Ectodermal cell (in vitro differentiated cells): ENCODE results near the gene VPS37B.
A peak's percentile ranks its signal among the peaks of the same experiment; 100 is the strongest.
"Not testable (repeated sequence)": the region's sequence is repeated elsewhere in the genome, so short reads cannot be mapped to it uniquely, and the experiment has no call there.

Experiments used
- H3K27ac ChIP-seq: 2 replicates; pipeline ENCODE4 v1.7.0; 2013; ENCODE audit warnings: mild to moderate bottlenecking, low read depth, low read length; ENCODE audit not compliant: insufficient read depth, poor library complexity, severe bottlenecking
- H3K27me3 ChIP-seq: 2 replicates; pipeline ENCODE4 v1.7.0; 2013; ENCODE audit warnings: mild to moderate bottlenecking, low read length; ENCODE audit not compliant: insufficient read depth, control insufficient read depth, poor library complexity, severe bottlenecking
- H3K36me3 ChIP-seq: one replicate; pipeline ENCODE4 v1.7.0; 2013; ENCODE audit warnings: low read length; ENCODE audit not compliant: control insufficient read depth, insufficient read depth
- H3K4me1 ChIP-seq: one replicate; pipeline ENCODE4 v1.7.0; 2013; ENCODE audit warnings: low read length; ENCODE audit not compliant: control insufficient read depth, insufficient read depth
- H3K4me3 ChIP-seq: 2 replicates; pipeline ENCODE4 v1.7.0; 2013; ENCODE audit warnings: low read depth, low read length, control low read depth; ENCODE audit not compliant: insufficient read depth
- H3K9me3 ChIP-seq: 2 replicates; pipeline ENCODE4 v1.7.0; 2013; ENCODE audit warnings: mild to moderate bottlenecking, low read length, moderate library complexity; ENCODE audit not compliant: control insufficient read depth
- WGBS, 2 experiments: methylation state at CpG; one replicate each; pipeline ENCODE4 v1.1.7; 2013; ENCODE audit warnings: missing lambda C conversion rate in 2 of 2; 5-methylcytosine and 5-hydroxymethylcytosine counted together

VPS37B gene

DNA sequence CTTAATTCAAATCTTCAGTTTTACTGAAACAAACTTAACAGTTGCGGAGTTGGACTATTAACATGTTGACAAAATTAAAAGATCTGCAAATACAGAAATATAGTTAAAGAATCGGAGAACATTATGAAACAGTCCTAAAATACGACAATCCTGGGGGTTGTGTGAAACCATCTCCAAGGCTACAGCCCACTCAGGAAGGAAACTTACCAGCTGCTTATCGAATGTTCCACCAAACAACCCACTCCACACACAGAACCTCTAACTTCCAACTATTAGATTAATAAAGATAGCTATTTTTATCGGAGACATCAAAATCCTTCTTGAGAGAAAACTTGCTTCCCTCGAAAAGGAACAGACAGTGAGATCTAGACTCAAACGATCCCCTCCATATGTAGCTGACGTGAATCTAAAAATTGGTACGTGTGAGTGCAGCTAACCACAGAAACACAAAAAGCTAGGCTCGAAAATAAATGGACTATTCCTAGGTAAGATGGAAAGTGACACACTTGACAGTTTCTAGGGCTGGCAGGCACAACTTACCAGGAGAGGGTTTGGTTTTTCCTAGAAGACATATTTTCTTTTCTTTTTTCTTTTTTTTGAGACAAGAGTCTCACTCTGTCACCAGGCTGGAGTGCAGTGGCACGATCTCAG lies 12.9 kb downstream of the VPS37B start:
- Histone ChIP-seq H3K4me1 (peaks cover 22% of the 10 kb centered on the region), H3K9me3 (no peaks in the 10 kb centered on the region), H3K27ac (no peak overlapping the region), H3K4me3 (no peak overlapping the region), H3K36me3 (no peaks in the 10 kb centered on the region), H3K27me3 (peaks cover 54% of the 10 kb centered on the region)
- WGBS, 2 experiments, result 95% methylated on average over 11 of the region's 11 CpGs

DNA sequence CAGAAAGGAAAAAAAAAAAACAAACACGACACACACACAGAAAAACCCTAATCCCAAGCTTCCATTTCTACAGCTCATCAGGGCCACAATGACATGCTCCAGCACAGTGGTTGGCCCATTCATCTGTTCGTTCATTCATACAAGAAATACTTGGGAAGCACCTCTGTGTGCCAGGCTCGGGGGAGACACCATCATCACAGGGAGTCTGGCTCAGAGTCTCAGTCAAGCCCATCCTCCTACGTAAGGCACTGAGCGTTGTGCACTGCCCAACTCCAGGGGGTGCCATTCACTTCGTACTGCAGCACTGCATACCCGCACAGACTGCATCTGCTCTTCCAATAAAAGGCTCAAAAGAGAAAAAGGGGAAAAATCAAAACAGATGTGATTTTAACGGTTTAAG lies 15.3 kb downstream of the VPS37B start:
- Histone ChIP-seq H3K9me3 (no peaks in the 10 kb centered on the region), H3K4me1 (peaks cover 14% of the 10 kb centered on the region), H3K4me3 (no peak overlapping the region), H3K27me3 (peaks cover 77% of the 10 kb centered on the region), H3K27ac (no peak overlapping the region), H3K36me3 (no peaks in the 10 kb centered on the region)
- 26 to 30% methylated on average over 8 of the region's 8 CpGs for WGBS, 2 experiments

DNA sequence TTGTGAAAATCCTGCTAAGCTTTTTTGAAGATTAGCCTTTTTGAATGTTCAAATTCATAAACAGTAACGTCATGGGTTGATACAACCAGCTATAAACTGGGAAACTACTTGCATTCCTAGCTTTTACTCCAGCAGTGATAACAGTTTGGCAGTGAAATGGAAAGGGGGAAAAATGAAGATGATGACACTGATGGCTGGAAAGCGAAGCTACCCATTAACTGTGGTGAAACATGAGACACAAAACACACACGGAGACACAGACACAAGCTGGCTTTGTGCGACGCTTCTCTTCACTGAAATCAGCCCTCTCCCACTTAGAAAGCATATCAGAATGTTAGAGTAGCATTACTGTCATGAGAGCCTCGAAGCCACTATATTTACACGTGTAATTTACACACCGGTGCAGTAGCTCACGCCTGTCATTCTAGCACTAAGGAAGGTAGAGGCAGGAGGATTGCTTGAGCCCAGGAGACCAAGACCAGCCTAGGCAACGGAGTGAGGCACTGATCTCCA lies 15.7 kb downstream of the VPS37B start:
- Histone ChIP-seq H3K27ac (no peak overlapping the region), H3K9me3 (no peaks in the 10 kb centered on the region), H3K27me3 (peaks cover 82% of the 10 kb centered on the region), H3K36me3 (no peaks in the 10 kb centered on the region), H3K4me1 (peaks cover 14% of the 10 kb centered on the region), H3K4me3 (no peak overlapping the region)
- WGBS, 2 experiments, result 75 to 82% methylated on average over 10 of the region's 10 CpGs

DNA sequence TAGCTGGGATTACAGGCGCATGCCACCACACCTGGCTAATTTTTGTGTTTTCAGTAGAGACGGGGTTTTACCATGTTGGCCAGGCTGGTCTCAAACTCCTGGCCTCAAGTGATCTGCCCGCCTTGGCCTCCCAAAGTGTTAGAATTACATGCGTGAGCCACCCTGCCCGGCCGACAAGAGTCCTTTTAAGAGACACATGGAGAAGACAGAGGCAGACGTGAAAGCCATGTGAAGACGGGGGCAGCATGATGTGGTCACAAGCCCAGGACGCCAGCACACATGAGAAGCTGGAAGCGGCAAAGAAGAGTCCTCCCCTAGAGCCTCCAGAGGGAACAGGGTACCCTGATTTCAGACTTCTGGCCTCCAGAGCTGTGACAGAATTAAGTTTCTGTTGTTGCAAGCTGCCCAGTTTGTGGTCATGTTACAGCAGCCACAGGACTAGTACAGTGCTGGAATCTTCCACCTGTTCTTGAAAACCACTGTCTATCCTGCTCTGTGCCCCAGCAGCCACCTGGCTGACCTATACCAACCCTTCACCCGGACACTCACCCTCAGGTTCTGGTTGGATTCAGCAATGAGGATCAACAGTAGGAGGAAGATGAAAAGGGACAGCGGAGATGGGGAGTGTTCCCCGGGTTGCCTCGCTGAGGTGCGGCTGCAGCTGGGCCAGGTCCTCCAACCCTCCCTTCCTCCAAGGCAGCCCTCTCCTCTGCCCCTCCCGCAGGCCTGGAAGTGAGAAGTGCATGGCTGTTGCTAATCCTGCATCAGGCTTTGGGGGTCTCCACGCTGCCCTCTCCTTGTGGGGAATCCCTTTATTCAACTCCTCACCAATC lies 16.9 kb downstream of the VPS37B start:
- WGBS, 2 experiments, result 84% methylated on average over 17 of the region's 17 CpGs

DNA sequence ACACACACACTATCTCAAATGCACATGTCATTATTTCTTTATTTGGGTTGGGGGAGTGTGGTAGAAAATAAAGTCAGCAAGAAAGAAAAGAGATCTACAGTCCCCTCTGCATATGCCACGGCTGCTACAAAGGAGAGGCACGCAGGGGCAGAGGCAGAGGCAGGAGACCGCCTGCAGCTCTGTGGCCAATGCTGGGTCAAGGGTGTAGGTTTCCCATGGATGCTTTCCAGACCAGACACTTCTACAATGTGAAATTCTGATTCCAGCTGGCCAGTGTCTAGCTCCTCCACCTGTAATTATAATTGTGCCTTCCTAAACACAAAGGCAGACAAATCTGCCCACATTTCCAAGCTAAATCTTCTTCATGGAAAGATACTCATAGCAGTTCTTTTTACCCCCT lies 19.2 kb downstream of the VPS37B start:
- Histone ChIP-seq H3K9me3 (no peaks in the 10 kb centered on the region), H3K27ac (no peak overlapping the region), H3K27me3 (peaks cover 97% of the 10 kb centered on the region), H3K4me3 (no peak overlapping the region), H3K36me3 (no peaks in the 10 kb centered on the region), H3K4me1 (peaks cover 40% of the 10 kb centered on the region)
- WGBS, 2 experiments, result 89 to 91% methylated on average over 3 of the region's 3 CpGs

More for the DNA sequence above, 16.9 kb downstream of the VPS37B start:
- Histone ChIP-seq H3K4me3 (no peak overlapping the region), H3K36me3 (no peaks in the 10 kb centered on the region), H3K4me1 (peaks cover 18% of the 10 kb centered on the region), H3K9me3 (no peaks in the 10 kb centered on the region), H3K27ac (no peak overlapping the region), H3K27me3 (peaks cover 94% of the 10 kb centered on the region)

DNA sequence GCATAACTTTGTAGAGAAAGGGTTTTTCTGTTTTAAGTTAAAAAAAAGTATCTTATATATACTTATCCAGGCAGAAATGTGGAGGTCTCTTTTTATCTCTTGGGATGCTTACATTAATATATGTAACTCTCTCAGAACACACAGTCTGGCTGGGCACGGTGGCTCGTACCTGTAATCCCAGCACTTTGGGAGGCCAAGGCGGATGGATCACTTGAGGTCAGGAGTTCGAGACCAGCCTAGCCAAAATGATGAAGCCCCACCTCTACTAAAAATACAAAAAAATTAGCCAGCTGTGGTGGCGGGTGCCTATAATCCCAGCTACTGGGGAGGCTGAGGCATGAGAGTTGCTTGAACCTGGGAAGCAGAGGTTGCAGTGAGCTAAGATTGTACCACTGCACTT lies 19.6 kb downstream of the VPS37B start:
- peaks cover 44% of the 10 kb centered on the region for H3K4me1 ChIP-seq
- not testable (repeated sequence) for H3K27ac ChIP-seq, H3K4me3 ChIP-seq, H3K9me3 ChIP-seq, H3K36me3 ChIP-seq
- H3K27me3 ChIP-seq, result peaks cover 98% of the 10 kb centered on the region
- 86 to 91% methylated on average over 5 of the region's 5 CpGs for WGBS, 2 experiments

DNA sequence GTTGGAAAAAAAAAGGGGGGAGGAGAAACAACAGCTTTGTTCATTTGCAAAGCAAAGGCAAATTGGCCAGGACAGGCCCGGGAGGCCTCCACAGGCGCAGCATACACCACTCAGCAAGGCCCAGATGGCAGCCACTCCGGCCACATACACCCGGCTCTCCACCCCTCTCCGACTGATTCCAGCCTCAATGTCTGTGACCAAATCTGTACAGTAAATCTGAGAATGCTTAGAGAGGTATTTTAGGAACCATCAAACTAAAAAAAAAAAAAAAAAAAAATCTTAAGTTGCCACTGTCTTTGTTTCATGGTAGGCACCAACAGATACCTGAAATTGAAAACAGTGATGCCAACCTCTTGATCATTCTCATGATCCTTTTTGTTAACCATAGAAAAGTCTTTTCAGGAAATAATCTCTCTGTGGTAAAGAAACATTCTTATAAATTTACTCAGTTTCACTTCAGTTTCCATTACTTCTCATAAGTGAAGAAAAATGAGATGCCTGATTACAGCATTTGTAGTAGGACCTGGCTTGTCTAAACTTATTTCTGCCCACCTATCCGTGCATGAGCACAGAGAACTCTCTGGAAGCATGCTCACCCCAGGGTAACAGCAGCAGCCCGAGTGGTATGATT lies 20.2 kb downstream of the VPS37B start:
- Histone ChIP-seq H3K27ac (no peak overlapping the region), H3K9me3 (no peaks in the 10 kb centered on the region), H3K36me3 (no peaks in the 10 kb centered on the region), H3K4me1 (peaks cover 44% of the 10 kb centered on the region), H3K4me3 (no peak overlapping the region), H3K27me3 (peaks cover 98% of the 10 kb centered on the region)
- WGBS, 2 experiments, result 28 to 35% methylated on average over 7 of the region's 7 CpGs

DNA sequence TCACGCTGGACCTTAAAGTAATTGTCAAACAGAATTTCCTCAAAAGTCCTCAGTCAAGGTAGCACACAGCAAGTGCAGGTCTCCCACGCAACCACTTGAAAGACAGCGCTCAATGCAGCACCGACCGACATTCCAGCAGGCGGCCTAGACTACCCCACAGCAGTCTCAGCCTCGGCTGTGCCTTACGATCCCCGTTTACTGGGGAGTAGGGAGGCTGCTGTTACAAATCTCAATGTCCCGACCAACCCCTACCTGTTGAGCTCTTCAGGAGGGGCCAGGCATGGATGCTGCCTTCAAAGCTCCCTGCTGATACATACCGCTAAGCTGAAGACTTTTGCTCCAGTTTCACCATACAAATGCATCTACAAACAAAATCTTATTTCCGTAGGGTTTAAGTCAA lies 21.8 kb downstream of the VPS37B start:
- H3K27ac ChIP-seq, result no peak overlapping the region

DNA sequence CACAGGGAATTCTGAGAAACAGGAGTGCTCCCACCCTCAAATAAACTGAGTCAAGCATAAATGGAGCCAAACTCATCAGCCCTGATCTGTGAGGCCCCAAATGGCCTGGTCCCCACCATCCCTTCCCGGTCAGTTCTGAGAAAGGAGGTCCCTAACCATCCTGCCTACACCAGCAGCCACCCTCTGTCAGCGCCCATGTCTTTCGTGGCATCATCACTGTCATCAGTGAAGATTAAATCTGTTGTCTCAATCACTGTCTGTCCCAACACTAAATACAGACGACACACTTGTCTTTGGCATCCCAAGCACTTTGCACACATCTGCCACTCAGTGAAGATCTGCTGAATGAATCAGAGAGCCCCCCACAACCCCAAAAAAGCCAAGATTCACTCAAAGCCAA lies 22.4 kb downstream of the VPS37B start:
- no peak overlapping the region for H3K27ac ChIP-seq
- 28% methylated on average over 4 of the region's 4 CpGs for whole genome bisulfite sequencing, 2 experiments
- peaks cover 98% of the 10 kb centered on the region for H3K27me3 ChIP-seq
- H3K36me3 ChIP-seq, result peaks cover 10% of the 10 kb centered on the region
- H3K9me3 ChIP-seq, result no peaks in the 10 kb centered on the region
- H3K4me3 ChIP-seq, result no peak overlapping the region
- peaks cover 43% of the 10 kb centered on the region for H3K4me1 ChIP-seq

More for the DNA sequence above, 21.8 kb downstream of the VPS37B start:
- Histone ChIP-seq H3K27me3 (peaks cover 98% of the 10 kb centered on the region), H3K36me3 (peaks cover 10% of the 10 kb centered on the region), H3K9me3 (no peaks in the 10 kb centered on the region), H3K4me3 (no peak overlapping the region), H3K4me1 (peaks cover 43% of the 10 kb centered on the region)
- 6 to 7% methylated on average over 12 of the region's 12 CpGs for WGBS, 2 experiments

DNA sequence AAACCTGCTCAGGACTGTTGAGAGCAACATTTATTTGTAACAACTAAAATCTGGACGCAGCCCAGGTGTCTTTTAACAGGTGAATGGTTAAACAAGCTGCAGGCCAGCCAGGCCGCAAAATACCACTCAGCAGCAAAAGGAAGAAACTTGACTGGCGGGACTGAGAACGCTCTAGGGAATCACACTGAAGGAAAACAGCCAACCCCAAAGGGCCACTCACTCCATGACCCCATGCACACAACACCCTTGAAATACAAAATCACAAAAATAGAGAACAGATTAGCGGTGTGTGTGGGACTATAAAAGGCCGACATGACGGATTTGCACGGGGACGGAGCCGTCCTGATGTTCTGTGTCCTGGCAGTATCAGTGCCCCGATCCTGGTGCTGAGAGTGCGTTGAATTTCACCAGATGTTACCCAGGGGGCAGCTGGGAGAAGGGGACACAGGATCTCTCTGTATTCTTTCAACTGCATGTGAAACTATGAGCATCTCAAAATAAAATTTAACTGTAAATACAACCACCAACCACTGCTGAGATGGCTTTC lies 23.0 kb downstream of the VPS37B start:
- Histone ChIP-seq H3K4me1 (peaks cover 43% of the 10 kb centered on the region), H3K9me3 (no peaks in the 10 kb centered on the region), H3K36me3 (peaks cover 14% of the 10 kb centered on the region), H3K27me3 (peaks cover 91% of the 10 kb centered on the region), H3K4me3 (no peak overlapping the region), H3K27ac (peak overlapping the region; percentile 52)
- 30 to 35% methylated on average over 12 of the region's 12 CpGs for WGBS, 2 experiments
